ENCODE data around the gene TTC9B.
"Not testable (repeated sequence)": the region's sequence is repeated elsewhere in the genome, so short reads cannot be mapped to it uniquely, and the experiment has no call there.

Gene TTC9B

GRCh38 chr19:40232949-40233810 is 15.0 kb upstream of the TTC9B start:
- DNase-seq (ENCODE audit: low read depth), result no peak

DNA sequence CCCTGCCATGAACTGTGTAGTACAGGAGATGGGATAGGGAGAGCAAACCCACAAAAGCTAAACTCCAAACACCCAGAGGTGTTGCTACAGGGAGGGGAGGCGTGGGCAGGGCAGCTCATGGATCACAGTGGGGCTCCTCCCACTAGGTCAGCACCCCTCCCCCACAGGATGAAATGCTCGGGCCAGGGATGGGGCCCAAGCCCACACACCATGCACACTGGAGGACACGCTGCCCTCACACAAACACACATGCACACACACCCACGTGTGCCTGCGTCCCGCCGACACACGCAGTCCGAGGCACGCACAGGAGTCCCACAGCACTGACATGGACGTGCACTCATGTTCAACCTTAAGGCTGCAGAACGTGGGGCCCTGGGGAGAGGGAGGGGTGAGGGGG is 14.3 kb upstream of the TTC9B start:
- no peak for DNase-seq (ENCODE audit: low read depth)

DNA sequence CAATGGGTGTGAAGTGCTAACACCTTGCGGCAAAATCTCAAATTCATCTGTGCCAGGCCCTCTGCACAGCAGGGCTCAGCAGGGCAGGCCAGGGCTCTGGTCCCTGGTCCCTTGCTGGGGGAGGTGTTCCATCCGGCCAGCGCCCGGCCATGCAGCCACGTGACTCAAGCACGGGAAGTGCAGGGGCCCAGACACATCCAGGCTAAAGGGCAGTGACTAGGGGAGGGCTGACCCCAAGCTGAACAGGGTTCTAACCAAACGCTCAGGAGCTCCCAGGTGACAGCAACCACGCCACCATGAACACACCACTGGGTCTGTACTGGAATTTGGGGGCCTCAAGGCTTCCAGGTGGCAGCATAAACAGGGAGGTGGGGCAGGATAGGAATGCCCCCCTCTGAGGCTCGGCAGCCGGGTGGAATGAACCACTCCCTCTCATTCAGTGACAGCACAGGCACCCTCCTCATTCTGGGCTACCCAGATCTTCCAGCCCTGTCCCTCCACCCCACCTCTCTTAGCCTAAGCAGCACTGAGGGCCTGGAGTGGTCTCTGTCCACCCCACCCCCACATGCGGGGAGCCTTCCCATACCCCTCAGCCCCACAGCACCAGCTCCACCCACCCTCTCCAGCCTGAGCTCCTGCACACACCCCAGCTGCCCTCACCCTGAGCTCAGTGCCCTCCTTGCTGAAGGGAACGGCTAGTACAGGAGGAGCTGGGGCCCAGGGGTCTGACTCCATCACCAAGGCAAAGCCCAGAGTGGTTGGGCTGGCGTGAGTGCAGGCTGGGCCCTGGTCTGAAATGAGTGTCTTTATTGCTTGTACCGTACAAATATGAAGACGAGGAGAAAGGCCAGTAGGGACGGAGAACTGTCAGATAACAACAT is 13.6 kb upstream of the TTC9B start:
- DNase-seq (ENCODE audit: low read depth), result no peak

DNA sequence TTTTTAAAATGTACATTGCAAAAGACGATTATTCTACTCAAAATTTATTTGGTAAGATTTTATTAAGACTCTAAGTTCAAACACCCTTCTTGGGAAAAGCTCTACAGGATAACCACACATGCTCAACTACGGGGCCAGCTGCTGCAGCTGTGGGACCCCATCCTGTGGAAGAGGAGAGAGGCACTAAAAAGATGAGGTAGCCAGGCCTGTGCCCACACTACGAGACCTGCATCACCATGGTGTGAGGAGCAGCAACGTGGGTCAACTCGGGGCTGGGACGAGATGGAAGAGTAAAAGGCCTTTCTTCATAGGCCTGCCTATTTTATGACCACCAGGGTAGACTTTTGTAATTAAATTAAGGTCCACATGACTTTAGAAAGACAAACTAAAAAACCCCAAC is 12.9 kb upstream of the TTC9B start:
- DNase-seq (ENCODE audit: low read depth), result no peak

GRCh38 chr19:40229926-40230417 is 11.8 kb upstream of the TTC9B start:
- DNase-seq (ENCODE audit: low read depth), result no peak

DNA sequence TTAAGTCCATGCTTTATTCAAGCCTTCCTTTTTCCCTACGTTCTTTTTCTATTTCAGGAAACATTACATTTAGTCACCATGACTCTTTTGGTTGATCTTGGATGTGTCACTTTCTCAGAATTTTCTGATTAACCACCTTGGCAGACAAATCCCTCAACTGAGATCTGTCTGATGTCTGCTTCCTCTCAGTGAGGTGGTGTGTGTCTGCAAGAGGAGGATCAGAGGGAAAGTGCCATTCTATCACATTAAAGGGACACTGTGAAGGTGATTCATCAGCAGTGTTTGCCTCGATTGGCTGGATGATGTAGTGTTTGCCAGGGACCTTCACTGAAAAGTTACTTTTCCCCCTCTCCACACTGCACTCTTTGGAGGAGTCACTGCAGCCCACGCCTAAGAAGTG is 11.3 kb upstream of the TTC9B start:
- no peak for DNase-seq (ENCODE audit: low read depth)

DNA sequence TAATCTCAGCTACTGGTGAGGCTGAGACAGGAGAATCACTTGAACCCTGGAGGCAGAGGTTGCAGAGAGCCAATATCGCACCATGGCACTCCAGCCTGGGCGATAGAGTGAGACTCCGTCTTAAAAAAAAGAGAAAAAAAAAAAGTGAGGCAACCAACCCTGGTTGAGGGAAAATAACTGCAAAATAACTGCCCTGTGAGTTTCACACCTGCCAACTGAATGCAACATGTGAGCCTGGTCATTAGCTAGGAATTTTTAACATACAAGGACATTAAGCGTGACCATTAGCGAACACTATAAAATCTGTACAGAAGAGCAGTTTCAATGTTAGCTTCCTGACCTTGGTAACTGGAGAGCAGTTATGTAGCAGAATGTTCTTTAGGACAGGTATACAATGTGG is 10.7 kb upstream of the TTC9B start:
- no peak for DNase-seq (ENCODE audit: low read depth)

- no peak for DNase-seq (ENCODE audit: low read depth)
Observed at GRCh38 chr19:40228346-40228745, 10.2 kb upstream of the TTC9B start.

GRCh38 chr19:40225440-40226305 is 7.5 kb upstream of the TTC9B start:
- DNase-seq (ENCODE audit: low read depth), result no peak

DNA sequence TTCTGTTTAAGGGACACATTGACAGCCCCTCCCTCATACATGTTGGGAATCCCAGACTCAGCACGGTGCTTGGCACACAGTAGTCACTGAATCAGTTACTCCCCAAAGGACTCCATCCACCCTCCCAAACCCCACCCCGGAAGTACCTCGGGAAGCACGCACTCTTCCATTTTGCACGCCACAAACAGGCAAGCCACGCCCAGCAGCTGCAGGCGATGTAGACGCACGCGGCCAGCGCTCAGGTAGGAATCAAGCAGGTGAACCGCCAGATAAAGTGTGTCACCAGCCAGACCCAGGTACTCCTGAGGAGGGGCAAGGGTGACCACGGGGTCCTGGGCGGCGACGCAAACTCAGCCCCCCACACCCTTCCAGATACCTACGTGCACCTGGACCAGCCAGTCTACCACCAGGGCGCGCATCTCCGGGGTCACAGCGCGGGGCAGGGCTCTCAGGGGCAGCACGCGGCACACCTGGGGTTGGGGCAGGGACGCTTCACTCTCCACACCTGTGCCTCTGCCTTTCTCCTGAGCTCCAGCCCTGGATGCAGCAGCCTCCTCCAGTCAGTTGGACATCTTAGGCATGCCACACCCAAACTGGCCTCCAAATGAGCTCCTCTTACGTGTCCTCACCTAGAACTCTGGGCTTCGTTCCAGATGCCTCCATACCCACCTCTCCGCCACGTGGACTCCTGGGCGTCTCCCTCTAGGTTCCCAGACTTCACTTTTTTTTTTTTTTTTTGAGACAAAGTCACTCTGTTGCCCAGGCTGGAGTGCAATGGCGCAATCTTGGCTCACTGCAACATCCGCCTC is 6.4 kb upstream of the TTC9B start:
- no peak for DNase-seq (ENCODE audit: low read depth)

GRCh38 chr19:40223135-40223822 is 5.1 kb upstream of the TTC9B start:
- DNase-seq (ENCODE audit: low read depth), result no peak

GRCh38 chr19:40221858-40222619 is 3.9 kb upstream of the TTC9B start:
- peak; percentile 85 for DNase-seq (ENCODE audit: low read depth)

DNA sequence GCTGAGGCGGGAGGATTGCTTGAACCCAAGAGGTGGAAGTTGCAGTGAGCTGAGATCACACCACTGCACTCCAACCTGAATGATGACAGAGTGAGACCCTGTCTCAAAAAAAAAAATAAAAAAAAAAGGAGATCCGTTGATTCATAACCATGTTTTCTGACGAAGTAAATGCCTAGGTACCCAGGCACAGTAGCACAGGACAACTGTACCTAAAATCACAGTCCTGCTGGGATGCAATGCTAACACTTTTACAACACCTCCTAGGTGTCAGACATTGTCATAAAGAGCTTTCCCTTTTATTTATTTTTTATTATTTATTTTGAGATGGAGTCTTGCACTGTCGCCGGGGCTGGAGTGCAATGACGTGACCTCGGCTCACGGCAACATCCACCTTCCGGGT is 2.5 kb upstream of the TTC9B start:
- no peak for DNase-seq (ENCODE audit: low read depth)

DNA sequence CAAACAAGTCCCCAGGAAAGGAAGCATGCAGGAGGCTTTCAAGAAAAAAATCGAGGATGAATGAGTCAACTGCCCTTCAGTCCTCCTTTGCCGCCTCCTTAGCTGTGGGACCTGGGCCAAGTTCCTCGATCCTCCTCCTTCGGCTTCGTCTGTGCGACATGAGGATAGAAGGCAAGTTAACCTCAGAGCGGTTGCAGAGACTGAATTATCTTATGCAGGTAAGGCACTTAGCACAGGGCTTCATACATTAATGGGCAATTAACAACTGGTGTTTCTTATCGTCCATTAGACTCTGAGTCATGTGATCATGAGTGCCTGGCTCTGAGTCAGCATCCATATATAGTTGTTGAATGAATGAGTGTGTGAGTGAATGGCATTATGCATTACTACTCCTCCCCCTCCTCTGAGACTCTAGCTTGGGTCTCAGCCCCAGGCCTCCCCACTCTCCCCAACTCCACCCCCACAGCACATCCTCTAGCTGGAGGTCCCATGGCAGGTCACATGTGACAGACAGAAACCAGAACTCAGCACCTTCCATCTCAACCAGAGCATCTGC is 1.6 kb upstream of the TTC9B start:
- no peak for DNase-seq (ENCODE audit: low read depth)

GRCh38 chr19:40219029-40219428 is 845 bp upstream of the TTC9B start:
- DNase-seq (ENCODE audit: low read depth), result not testable (repeated sequence)

DNA sequence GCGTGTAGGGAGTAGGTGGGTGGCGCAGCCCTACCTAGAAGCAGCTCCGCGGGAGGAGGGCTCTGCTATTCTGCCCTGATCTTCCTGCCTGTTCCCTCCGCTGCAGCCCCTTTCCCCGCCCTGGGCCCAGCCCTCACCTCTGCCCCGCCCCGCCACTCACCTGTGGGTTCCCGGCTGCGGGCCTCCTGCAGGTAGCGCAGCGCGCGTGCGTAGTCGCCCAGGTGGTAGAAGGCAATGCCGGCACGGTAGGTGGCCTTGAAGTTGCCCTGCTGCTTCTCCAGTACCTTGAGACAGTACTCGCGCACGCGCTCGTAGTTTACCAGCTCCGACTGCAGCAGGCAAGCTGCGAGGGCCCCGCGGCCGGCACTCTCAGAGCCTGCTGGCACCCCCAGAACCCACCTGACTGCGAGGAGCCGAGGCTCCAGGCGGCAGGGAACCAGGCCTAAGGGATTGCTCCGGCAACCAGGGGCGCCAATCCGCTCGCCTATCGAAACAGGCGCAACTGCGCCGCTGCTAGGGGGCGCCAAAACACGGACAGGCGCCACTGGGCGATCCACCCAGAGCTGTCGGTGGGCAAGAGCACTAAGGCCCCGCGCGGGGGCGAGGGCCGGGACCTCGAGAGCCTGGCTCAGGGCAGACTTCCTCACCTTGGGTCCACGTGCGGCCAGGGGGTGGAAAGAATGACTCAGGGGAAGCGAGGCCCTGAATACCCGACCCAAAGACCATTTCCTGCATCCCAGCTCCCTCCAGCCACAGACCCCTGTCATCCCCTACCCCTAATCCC is 965 bp downstream of the TTC9B start:
- DNase-seq (ENCODE audit: low read depth), result no peak

GRCh38 chr19:40216777-40217026 is 1.5 kb downstream of the TTC9B start:
- DNase-seq (ENCODE audit: low read depth), result no peak

- DNase-seq (ENCODE audit: low read depth), result no peak
Observed at GRCh38 chr19:40216013-40216776, 2.0 kb downstream of the TTC9B start.

Data from fibroblast of the conjunctiva (primary cell).